GM18870 (cell line): ENCODE data around the gene CFAP54.
"Not testable (repeated sequence)": the region's sequence is repeated elsewhere in the genome, so short reads cannot be mapped to it uniquely, and the experiment has no call there.

ENCODE experiments used
- ATAC-seq: cut with Tn5 transposase; IDR thresholded peaks from one replicate; pipeline ENCODE4 v1.9.1; 2021; ENCODE audit warnings: moderate library complexity; ENCODE audit not compliant: unreplicated experiment

The CFAP54 gene

DNA sequence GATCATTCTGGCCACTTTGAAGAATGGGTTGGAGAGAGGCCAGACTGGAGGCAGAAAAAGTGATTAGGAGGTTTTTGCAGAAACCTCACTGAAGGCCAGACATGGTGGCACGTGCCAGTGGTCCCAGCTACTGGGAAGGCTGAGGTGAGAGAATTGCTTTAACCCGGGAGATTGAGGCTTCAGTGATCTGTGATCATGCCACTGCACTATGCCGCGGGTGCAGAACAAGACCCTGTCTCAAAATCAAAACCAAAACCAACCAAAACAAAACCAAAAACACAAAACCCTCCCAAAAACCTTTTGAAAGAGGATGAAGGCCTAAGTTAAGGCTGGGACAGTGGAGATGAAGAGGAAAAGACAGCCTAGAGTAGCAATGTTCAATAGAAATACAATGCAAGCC, 15.2 kb upstream of the CFAP54 start:
- ATAC-seq = no peak

DNA sequence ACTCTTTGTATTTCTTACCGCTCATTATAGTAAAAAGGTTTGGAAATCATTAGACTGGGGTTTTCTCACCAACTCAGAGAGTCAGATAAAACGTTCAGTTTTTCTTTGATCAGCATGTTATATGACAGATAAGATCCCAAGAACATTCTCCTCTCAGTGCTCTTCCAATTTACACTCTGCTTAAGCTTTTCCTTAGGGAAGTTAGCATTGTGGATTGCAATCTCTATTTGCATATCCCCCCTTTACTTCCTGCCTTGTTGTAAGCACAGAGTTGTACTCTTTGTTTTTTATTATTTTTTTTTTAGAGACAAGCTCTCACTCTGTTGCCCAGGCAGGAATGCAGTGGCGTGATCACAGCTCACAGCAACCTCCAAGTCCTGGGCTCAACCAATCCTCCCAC, 11.4 kb upstream of the CFAP54 start:
- no peak for ATAC-seq

GRCh38 chr12:96482086-96482485, 7.3 kb upstream of the CFAP54 start:
- ATAC-seq = no peak

DNA sequence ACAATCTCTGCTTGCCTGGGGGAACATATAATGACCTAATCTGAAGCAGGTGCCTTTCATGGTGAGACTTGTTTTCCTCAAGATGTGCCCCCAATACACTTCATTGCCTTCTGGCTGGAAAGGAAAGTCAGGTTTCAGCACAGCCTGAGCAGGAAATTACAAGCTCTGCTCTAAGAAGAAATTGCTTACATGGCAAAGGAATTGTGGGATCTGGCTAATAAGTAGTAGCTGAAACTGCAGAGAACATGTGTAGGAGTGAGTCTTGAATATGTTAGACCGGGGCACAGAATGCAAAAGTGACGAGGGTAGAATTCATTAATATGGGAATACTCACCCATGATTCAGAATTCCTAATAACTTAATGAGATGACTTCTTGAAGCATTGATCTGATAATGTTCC, 6.3 kb upstream of the CFAP54 start:
- no peak for ATAC-seq

DNA sequence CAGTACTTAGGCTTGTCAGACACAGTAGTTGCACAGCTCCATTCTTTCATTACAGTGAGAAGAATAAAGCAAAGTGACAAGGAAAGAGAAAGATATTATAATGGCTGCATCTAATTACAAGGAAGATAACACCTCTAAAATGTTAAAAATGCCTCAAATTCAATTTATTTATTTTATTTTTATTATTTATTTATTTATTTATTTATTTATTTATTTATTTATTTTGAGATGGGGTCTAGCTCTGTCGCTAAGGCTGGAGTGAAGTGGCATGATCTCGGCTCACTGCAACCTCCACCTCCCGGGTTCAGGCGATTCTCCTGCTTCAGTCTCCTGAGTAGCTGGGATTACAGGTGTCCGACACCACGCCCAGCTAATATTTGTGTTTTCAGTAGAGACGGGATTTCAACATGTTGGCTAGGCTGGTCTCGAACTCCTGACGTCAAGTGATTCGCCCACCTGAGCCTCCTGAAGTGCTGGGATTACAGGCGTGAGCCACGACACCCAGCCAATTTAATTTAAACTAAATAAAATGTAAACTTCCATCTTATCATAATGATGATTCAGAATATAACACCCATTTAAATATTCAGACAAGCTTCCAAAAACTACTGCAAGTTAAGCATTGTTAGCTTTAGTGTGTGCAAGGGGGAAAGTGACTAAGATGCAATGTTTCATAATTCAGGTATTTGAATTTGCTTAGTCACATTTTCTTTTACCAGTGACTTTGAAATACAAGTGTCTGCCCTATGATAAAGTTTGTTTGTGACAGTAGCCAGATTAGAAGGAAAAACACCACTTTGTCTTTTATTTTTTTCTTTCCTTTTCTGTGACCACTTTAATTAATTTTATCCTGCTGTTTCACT, 2.4 kb upstream of the CFAP54 start:
- ATAC-seq = no peak

DNA sequence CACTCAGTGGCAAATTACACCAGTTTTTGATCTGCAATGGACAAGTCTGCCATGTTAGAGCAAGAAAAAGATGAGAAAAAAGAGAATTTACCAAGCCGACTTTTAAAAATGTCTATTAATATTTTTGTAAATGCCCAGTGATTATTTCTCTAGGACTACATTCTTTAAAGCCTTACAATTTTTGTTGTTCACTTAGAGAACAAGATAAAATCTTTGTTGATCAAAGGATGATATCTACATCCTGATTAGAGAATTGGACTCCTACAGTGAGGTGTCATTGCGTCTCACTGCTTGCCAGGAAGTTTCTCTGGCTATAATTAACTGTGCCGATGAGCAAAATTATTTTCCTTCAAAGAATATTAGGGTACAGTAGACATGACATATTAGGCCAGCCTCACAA, 1.7 kb upstream of the CFAP54 start:
- no peak for ATAC-seq

DNA sequence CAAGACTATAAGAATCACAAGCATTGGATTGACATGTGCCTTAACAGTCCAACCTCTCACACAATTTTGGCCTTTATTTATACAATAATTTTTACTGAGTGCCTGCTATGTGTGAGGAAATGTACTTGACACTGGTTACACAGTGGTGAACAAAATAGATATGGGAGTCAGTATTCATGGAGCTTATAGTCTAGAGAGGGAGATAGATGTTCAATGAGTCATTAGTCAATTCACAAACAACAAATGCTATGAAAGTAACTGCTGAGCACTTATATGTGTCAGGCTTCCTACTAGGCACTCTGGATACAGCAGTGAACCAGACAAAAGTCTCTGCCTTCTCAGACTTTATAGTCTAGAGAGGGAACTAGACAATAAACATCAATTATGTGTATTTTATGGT, 3.7 kb downstream of the CFAP54 start:
- no peak for ATAC-seq

DNA sequence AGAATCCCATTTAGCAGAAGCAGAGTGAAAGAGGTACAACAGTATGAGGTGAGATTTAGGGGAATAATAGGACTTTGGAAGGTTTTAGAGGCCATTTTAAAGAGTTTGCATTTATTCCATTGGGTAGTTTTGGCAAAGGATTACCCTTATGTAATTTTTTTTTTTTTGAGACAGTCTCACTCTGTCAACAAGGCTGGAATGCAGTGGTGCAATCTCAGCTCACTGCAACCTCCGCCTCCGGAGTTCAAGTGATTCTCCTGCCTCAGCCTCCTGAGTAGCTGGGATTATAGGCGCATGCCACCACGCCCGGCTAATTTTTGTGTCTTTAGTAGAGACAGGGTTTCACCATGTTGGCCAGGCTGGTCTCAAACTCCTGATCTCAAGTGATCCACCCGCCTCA, 4.8 kb downstream of the CFAP54 start:
- ATAC-seq = not testable (repeated sequence)

DNA sequence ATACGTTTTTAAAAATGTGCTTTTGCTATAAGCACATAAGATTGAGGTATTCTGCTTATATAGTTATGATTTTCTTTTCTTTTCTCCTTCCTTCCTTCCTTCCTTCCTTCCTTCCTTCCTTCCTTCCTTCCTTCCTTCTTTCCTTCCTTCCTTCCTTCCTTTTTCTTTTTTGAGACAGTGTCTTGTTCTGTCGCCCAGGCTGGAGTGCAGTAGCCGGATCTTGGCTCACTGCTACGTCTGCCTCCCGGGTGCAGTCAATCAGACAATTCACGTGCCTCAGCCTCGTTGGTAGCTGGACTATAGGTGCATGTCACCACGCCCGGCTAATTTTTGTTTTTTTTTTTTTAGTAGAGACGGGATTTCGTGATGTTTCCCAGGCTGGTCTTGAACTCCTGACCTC, 5.8 kb downstream of the CFAP54 start:
- ATAC-seq = no peak

- ATAC-seq = peak; percentile 59
These were observed 6.6 kb downstream of the CFAP54 start for GRCh38 chr12:96495841-96496545.

GRCh38 chr12:96496944-96497343, 7.6 kb downstream of the CFAP54 start:
- ATAC-seq = no peak

DNA sequence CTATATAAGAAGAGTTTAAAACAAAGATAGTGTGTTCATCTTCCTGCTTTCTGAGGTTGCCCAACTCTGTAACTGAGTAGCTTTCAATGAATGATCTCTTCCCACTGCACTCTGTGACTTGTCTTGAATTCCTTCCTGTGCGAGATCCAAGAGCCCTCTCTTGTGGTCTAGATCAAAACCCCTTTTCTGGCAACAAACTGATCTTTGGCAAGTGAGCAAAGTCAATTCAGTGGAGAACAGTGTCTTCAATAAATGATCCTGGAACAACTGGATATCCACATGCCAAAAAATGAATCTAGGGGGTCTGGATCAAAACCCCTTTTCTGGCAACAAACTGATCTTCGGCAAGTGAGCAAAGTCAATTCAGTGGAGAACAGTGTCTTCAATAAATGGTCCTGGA, 8.5 kb downstream of the CFAP54 start:
- ATAC-seq = no peak

GRCh38 chr12:96500693-96501092, 11.3 kb downstream of the CFAP54 start:
- peak; percentile 12 for ATAC-seq

DNA sequence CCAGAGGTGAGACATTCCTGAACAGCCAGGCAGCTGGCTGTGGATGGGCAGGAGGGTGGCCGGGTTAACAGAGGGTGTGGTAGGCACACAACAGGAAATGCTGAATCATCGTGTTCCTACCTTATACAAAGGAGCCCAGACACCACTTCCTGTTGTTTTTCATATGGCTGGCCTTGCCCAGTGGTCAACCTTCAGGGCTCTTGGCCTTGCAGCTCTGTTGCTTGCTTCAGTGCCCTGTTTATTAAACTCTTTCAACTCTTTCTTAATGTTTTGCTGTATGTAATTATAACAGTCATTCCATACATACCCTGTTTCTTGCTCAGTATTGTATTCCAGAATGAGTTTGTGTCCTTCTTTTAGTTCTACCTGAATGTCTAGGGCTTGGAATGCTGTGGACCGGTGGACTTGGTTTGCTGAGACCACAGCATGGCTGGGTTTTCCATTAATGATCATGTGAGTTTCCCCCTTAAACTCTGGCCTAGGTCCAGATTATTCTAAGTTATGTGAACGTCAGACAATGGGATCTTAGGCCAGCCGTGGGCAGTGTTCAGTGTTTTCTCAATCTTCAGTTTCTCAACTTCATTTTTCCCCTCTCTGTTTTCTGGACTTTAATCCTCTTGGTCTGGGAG, 11.9 kb downstream of the CFAP54 start:
- ATAC-seq = peak; percentile 81

GRCh38 chr12:96501908-96502307, 12.5 kb downstream of the CFAP54 start:
- no peak for ATAC-seq

- peak; percentile 40 for ATAC-seq
These were observed 13.1 kb downstream of the CFAP54 start for GRCh38 chr12:96502477-96502876.

DNA sequence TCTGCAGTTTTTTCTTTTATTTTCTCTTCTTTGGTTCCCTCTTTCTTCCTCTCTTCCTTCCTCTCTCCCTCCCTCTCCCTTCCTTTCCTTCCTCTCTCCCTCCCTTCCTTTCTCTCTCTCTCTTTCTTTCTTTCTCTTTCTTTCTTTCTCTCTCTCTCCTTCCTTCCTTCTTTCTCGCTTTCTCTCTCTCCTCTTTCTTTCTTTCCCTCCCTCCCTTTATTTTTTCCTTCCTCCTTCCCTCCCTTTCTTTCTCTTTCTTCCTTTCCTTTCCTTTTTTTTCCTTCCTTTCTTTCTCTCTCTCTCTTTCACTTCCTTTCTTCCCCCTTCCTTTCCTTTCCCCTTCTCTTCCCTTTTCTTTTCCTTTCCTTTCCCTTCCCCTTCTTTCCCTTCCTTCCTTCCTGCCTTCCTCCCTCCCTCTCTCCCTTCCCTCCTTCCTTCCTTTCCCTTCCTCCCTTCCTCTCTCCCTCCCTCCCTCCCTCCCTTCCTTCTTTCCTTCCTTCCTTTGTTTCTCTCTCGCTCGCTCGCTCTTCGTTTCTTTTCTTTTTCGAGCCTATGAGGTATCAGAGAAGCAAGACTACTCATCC, 13.7 kb downstream of the CFAP54 start:
- no peak for ATAC-seq

DNA sequence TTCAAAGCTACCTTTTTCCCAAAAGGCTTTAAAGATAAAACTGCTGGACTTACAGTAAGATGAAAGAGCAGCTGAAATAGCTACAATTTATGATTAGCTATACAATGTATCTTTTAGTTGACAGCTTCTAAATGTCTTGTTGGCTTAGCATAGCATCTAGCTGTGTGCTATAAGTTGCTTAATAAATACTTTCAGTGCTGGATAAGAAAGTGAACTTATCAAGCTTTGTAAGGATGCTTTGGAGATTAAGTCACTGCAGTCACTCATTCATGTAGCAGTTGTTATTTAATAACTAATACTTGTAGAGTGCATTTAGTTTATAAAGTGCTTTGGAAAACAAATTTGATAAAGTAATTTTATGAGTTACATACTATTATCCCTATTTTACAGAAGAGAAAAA, 14.6 kb downstream of the CFAP54 start:
- no peak for ATAC-seq

DNA sequence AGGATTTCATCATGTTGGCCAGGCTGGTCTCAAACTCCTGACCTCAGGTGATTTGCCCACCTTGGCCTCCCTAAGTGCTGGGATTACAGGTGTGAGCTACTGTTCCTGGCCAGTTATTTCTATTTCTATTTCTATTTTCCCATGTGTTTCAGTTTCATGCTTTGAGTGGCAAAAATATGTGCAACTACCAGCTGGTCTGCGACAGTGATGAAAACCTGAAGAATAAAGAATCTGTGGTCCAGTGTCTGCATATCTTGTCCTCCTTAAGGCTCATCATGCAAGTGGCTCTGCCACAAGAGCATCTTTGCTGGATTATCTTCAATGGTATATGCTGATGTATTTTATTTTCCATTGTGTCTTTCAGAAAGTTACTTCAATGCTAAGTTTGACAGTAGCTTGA, 17.4 kb downstream of the CFAP54 start:
- no peak for ATAC-seq

DNA sequence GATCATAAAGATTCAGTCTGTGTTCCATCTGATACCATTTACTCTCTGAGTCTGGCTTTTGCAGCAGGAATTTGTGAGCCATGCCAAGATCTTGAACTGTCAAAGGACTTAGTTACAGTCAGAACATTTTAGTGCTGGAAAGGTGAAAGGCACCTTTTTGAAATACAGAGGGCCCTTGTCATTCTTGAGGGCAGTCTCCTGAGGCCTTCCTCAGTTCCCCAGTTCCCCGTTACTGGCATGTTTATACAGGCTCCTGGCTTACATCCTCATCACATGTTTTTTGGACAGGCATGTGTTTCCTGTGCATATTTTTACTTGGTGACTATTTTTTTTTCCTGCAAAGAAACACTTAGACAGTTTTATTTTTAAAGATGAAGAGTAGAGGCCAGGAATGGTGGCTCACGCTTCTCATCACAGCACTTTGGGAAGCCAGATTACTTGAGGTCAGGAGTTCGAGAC, 21.0 kb downstream of the CFAP54 start:
- no peak for ATAC-seq

- no peak for ATAC-seq
These were observed 23.8 kb downstream of the CFAP54 start for GRCh38 chr12:96513166-96513565.
